H9 (cell line): ENCODE results near the gene FHIT. TPM values are rescaled to one million over a fixed set of nuclear protein-coding genes. Genes with fewer than 3 reads are reported as not detected.

ENCODE experiments used
- DNase-seq: peaks from one replicate; pipeline ENCODE4 v3.0.0-alpha.2; 2017
- H2AFZ ChIP-seq: one replicate; pipeline ENCODE4 v1.6.1; 2013; ENCODE audit warnings: mild to moderate bottlenecking, low read length, control low read depth, moderate library complexity
- H2AK5ac ChIP-seq: 2 replicates; pipeline ENCODE4 v1.6.1; 2013; ENCODE audit warnings: low read length, control low read depth, mixed read lengths; ENCODE audit not compliant: insufficient read length
- H2BK120ac ChIP-seq: one replicate; pipeline ENCODE4 v1.6.1; 2013; ENCODE audit warnings: low read depth, mild to moderate bottlenecking, low read length, control low read depth, inconsistent platforms; ENCODE audit not compliant: poor library complexity, severe bottlenecking
- H2BK12ac ChIP-seq: 2 replicates; pipeline ENCODE4 v1.6.1; 2013; ENCODE audit warnings: low read length, control low read depth, mixed read lengths, low read depth; ENCODE audit not compliant: insufficient read length
- H2BK15ac ChIP-seq: 2 replicates; pipeline ENCODE4 v1.6.1; 2013; ENCODE audit warnings: low read depth, low read length, control low read depth
- H2BK20ac ChIP-seq: one replicate; pipeline ENCODE4 v1.6.1; 2013; ENCODE audit warnings: low read depth, mild to moderate bottlenecking, low read length, control low read depth, inconsistent platforms; ENCODE audit not compliant: poor library complexity, severe bottlenecking
- H2BK5ac ChIP-seq: 2 replicates; pipeline ENCODE4 v1.6.1; 2013; ENCODE audit warnings: low read length, control low read depth, mixed read lengths; ENCODE audit not compliant: insufficient read length
- H3K14ac ChIP-seq: 2 replicates; pipeline ENCODE4 v1.6.1; 2013; ENCODE audit warnings: low read length, control low read depth; ENCODE audit not compliant: insufficient read depth
- H3K18ac ChIP-seq: 2 replicates; pipeline ENCODE4 v1.6.1; 2013; ENCODE audit warnings: low read depth, mild to moderate bottlenecking, mixed read lengths, low read length, control low read depth; ENCODE audit not compliant: insufficient read length
- H3K23ac ChIP-seq: 2 replicates; pipeline ENCODE4 v1.6.1; 2013; ENCODE audit warnings: low read length, control low read depth, mixed read lengths, low read depth; ENCODE audit not compliant: insufficient read length
- H3K23me2 ChIP-seq: 2 replicates; pipeline ENCODE4 v1.6.1; 2013; ENCODE audit warnings: low read depth, mild to moderate bottlenecking, mixed read lengths, low read length, control low read depth; ENCODE audit not compliant: insufficient read length, poor library complexity, severe bottlenecking
- H3K27ac ChIP-seq: 2 replicates; pipeline ENCODE4 v1.5.1; 2013; ENCODE audit warnings: low read length, control low read depth, mixed read lengths, low read depth; ENCODE audit not compliant: insufficient read length
- H3K27me3 ChIP-seq: 2 replicates; pipeline ENCODE4 v1.6.1; 2013; ENCODE audit warnings: low read length, control low read depth, inconsistent platforms; ENCODE audit not compliant: insufficient read depth
- H3K4ac ChIP-seq: 2 replicates; pipeline ENCODE4 v1.6.1; 2013; ENCODE audit warnings: low read depth, mild to moderate bottlenecking, control low read depth, inconsistent platforms, low read length, moderate library complexity
- H3K4me1 ChIP-seq: 2 replicates; pipeline ENCODE4 v1.6.1; 2013; ENCODE audit warnings: low read length, control low read depth, inconsistent platforms; ENCODE audit not compliant: insufficient read depth
- H3K4me2 ChIP-seq: 2 replicates; pipeline ENCODE4 v1.6.1; 2013; ENCODE audit warnings: low read length, control low read depth, mixed read lengths; ENCODE audit not compliant: insufficient read length, insufficient read depth
- H3K56ac ChIP-seq: 2 replicates; pipeline ENCODE4 v1.6.1; 2013; ENCODE audit warnings: low read depth, mild to moderate bottlenecking, mixed read lengths, low read length, control low read depth; ENCODE audit not compliant: insufficient read length
- H3K79me1 ChIP-seq: 2 replicates; pipeline ENCODE4 v1.6.1; 2013; ENCODE audit warnings: low read depth, mild to moderate bottlenecking, moderate library complexity, low read length, control low read depth, inconsistent platforms; ENCODE audit not compliant: insufficient read depth, poor library complexity, severe bottlenecking
- H3K79me2 ChIP-seq: 2 replicates; pipeline ENCODE4 v1.6.1; 2013; ENCODE audit warnings: low read length, control low read depth, inconsistent platforms; ENCODE audit not compliant: insufficient read depth
- H3K9ac ChIP-seq: 2 replicates; pipeline ENCODE4 v1.6.1; 2013; ENCODE audit warnings: low read length, control low read depth, mixed read lengths; ENCODE audit not compliant: insufficient read length; ENCODE audit errors: extremely low read depth
- H3K9me3 ChIP-seq: one replicate; pipeline ENCODE4 v1.6.1; 2013; ENCODE audit warnings: low read depth, low read length, inconsistent platforms; ENCODE audit not compliant: control insufficient read depth
- H3T11ph ChIP-seq: one replicate; pipeline ENCODE4 v1.6.1; 2013; ENCODE audit warnings: mild to moderate bottlenecking, low read length, control low read depth, inconsistent platforms
- H4K20me1 ChIP-seq: one replicate; pipeline ENCODE4 v1.6.1; 2013; ENCODE audit not compliant: control insufficient read depth, insufficient read length, insufficient read depth
- H4K5ac ChIP-seq: 2 replicates; pipeline ENCODE4 v1.6.1; 2013; ENCODE audit warnings: low read depth, mild to moderate bottlenecking, mixed read lengths, low read length, control low read depth; ENCODE audit not compliant: insufficient read length
- H4K8ac ChIP-seq: replicated peaks from 2 replicates; pipeline ENCODE4 v1.6.1; 2013; ENCODE audit warnings: low read length, control low read depth, mixed read lengths, low read depth; ENCODE audit not compliant: insufficient read length
- H4K91ac ChIP-seq: 2 replicates; pipeline ENCODE4 v1.6.1; 2013; ENCODE audit warnings: low read depth, mild to moderate bottlenecking, moderate library complexity, mixed read lengths, low read length, control low read depth; ENCODE audit not compliant: insufficient read length
- H3K27ac Mint-ChIP-seq, 3 experiments: 2 replicates in 2 of 3; 3 replicates in 1 of 3; pipeline ENCODE4 v1.8.0; 2020 to 2021; ENCODE audit warnings: mixed read lengths in 3 of 3, mild to moderate bottlenecking in 1 of 3, moderate library complexity in 1 of 3
- H3K27me3 Mint-ChIP-seq: 2 replicates; pipeline ENCODE4 v1.8.0; 2021; ENCODE audit warnings: low read depth, mild to moderate bottlenecking, moderate library complexity, mixed read lengths
- H3K36me3 Mint-ChIP-seq, 3 experiments: 2 replicates in 2 of 3; 3 replicates in 1 of 3; pipeline ENCODE4 v1.8.0; 2020 to 2021; ENCODE audit warnings: low read depth in 3 of 3, mixed read lengths in 3 of 3; ENCODE audit not compliant: insufficient read depth in 1 of 3
- H3K4me1 Mint-ChIP-seq, 2 experiments: 2 replicates each; pipeline ENCODE4 v1.8.0; 2020; ENCODE audit warnings: mixed read lengths in 2 of 2
- H3K4me3 Mint-ChIP-seq, 2 experiments: 2 replicates in 1 of 2; 3 replicates in 1 of 2; pipeline ENCODE4 v1.8.0; 2020 to 2021; ENCODE audit warnings: mild to moderate bottlenecking in 2 of 2, mixed read lengths in 2 of 2, moderate library complexity in 1 of 2
- H3K9me3 Mint-ChIP-seq, 2 experiments: 2 replicates in 1 of 2; 3 replicates in 1 of 2; pipeline ENCODE4 v1.8.0; 2020; ENCODE audit warnings: mild to moderate bottlenecking in 2 of 2, mixed read lengths in 2 of 2, moderate library complexity in 1 of 2
- WGBS: extraction: QIAGEN DNeasy Blood & Tissue Kit; methylation state at CpG from one replicate; pipeline ENCODE4 v1.1.7; 2013; ENCODE audit warnings: missing lambda C conversion rate, low lambda C conversion rate, mixed read lengths; ENCODE audit not compliant: insufficient read length; ENCODE audit errors: extremely low coverage; 5-methylcytosine and 5-hydroxymethylcytosine counted together
- total RNA-seq: library from RNA; stranded (reverse); gene quantifications from 2 replicates; pipeline ENCODE4 v1.2.1, GENCODE V29; 2021
- TF ChIP-seq, protein P1 (sequence below): fragments of 200-600 bp; sonication (generic); conservative IDR thresholded peaks from 3 replicates; pipeline ENCODE4 v1.8.0; 2021; ENCODE audit warnings: antibody characterized with exemption, mild to moderate bottlenecking

The FHIT gene
- total RNA-seq, 1 experiment from 2014 or later = 3.0 TPM

DNA sequence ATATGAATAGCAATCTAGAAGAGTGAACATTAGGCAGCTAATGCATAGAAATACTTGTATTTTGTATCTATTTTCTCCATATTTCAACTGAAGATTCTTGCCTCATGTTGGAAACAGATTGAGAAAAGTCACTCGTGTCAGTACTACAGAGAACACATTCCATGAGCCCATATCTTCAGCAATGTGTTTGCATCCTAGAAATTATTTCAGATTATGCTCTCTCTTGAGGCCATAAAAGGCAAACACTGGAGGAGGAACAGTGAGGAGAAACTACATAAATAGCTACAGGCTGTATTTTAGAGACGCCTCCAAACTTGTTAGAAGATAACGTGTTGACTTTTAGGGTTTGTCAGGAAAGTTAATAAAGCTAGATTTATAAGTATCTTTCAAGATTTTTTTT, 906.9 kb downstream of the FHIT start:
- H2AFZ ChIP-seq = no peak overlapping the region
- no peak overlapping the region for H4K8ac ChIP-seq
- H2BK20ac ChIP-seq = no peak overlapping the region
- no peak overlapping the region for H3K4me2 ChIP-seq
- Mint-ChIP-seq H3K36me3 (0 out of 7 replicates have a peak, but pooled peaks cover 0 to 4% (median 0%) of the 10 kb centered on the region in 3 experiments), H3K4me3 (no peak overlapping the region), H3K27me3 (peaks cover 2% of the 10 kb centered on the region; the same call in 1 of the 2 replicates), H3K4me1 (no peaks in the 10 kb centered on the region), H3K27ac (no peak overlapping the region), H3K9me3 (no peaks in the 10 kb centered on the region)
- H3T11ph ChIP-seq = no peak overlapping the region
- H3K23me2 ChIP-seq = no peaks in the 10 kb centered on the region
- no peaks in the 10 kb centered on the region for H3K27me3 ChIP-seq
- no peak overlapping the region for H2BK120ac ChIP-seq
- no peak overlapping the region for H3K18ac ChIP-seq
- H3K4ac ChIP-seq = no peak overlapping the region
- no peak overlapping the region for H3K14ac ChIP-seq
- H3K23ac ChIP-seq = no peak overlapping the region
- no peak overlapping the region for H2BK12ac ChIP-seq
- no peak overlapping the region for H2BK5ac ChIP-seq
- H3K9ac ChIP-seq = no peak overlapping the region
- no peaks in the 10 kb centered on the region for H3K4me1 ChIP-seq
- no peak overlapping the region for H3K27ac ChIP-seq
- H3K56ac ChIP-seq = no peak overlapping the region
- no peak for DNase-seq
- no CpG with 5 or more reads among the region's 3 CpGs for WGBS
- no peak overlapping the region for H2BK15ac ChIP-seq
- no peak overlapping the region for H4K91ac ChIP-seq
- TF ChIP-seq, protein P1, sequence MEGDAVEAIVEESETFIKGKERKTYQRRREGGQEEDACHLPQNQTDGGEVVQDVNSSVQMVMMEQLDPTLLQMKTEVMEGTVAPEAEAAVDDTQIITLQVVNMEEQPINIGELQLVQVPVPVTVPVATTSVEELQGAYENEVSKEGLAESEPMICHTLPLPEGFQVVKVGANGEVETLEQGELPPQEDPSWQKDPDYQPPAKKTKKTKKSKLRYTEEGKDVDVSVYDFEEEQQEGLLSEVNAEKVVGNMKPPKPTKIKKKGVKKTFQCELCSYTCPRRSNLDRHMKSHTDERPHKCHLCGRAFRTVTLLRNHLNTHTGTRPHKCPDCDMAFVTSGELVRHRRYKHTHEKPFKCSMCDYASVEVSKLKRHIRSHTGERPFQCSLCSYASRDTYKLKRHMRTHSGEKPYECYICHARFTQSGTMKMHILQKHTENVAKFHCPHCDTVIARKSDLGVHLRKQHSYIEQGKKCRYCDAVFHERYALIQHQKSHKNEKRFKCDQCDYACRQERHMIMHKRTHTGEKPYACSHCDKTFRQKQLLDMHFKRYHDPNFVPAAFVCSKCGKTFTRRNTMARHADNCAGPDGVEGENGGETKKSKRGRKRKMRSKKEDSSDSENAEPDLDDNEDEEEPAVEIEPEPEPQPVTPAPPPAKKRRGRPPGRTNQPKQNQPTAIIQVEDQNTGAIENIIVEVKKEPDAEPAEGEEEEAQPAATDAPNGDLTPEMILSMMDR = no peak
- no peaks in the 10 kb centered on the region for H3K79me1 ChIP-seq
- H4K20me1 ChIP-seq = no peaks in the 10 kb centered on the region
- H2AK5ac ChIP-seq = no peak overlapping the region
- no peaks in the 10 kb centered on the region for H3K79me2 ChIP-seq
- no peak overlapping the region for H4K5ac ChIP-seq
- H3K9me3 ChIP-seq = no peaks in the 10 kb centered on the region
